Measurements from ENCODE around the gene SSC5D.

Gene SSC5D

DNA sequence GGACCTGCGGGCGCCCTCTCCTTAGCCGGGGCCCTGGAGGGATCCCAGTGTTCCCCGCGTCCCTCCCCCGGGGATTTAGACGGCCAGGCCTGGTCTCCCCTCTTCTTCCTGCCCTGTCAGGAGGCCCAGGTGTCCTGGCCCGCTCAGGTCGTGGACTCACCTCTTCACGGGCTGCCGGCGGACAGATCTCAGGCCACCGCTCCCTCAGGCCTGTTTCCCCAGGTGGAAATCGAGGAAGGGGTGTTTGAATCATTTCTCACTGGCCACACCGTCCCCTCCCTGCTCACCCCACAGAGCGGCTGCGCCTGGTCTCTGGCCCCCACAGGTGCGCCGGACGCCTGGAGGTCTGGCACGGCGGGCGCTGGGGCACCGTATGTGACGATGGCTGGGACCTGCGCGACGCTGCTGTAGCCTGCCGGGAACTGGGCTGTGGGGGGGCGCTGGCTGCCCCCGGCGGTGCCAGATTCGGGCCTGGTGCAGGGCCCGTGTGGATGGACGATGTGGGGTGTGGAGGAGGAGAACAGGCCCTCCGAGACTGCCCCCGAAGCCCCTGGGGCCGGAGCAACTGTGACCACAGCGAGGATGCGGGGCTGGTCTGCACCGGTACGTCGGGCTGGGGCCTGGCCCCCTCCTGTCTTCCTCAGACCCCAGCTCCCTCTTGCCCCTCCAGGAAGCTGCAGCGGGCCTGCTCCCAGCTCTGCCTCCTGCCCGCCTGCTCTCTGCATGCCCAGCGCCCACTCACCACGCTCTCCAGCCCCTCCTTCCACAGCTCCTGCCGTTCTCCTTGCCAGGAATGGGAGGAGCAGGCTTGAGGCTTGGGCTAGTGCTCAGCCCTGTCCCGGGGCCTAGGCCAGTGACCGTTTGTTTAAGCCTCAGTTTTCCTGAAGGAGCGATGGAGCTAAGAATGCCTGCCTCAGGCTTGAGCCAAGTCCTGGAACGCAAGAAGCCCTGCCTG is 2.5 kb downstream of the SSC5D start:
- H3K27ac ChIP-seq (ENCODE audit: extremely low read depth, low read depth, low read length), result no peak overlapping the region
- peaks cover 16% of the 10 kb centered on the region for H3K4me1 ChIP-seq (ENCODE audit: control insufficient read depth, insufficient read depth, low read length)
- no peaks in the 10 kb centered on the region for H3K9me3 ChIP-seq (ENCODE audit: control insufficient read depth, insufficient read depth, low read depth, low read length)
- TF ChIP-seq ZNF335 (tag by site-specific recombination; conservative IDR thresholded peaks at IDR 0.05) (peak; percentile 39; the same call in 1 of the 2 replicates), ZNF112 (tag by site-specific recombination; IDR thresholded peaks at IDR 0.05) (no peak), PRDM1 (tag by site-specific recombination; IDR thresholded peaks at IDR 0.05) (no peak), ZNF350 (tag by site-specific recombination; IDR thresholded peaks at IDR 0.05) (no peak), CTCF (tag by site-specific recombination; IDR thresholded peaks at IDR 0.05) (no peak), ZFHX2 (tag by site-specific recombination; conservative IDR thresholded peaks at IDR 0.05) (peak; percentile 46; the same call in 1 of the 2 replicates), GLIS2 (tag by site-specific recombination; IDR thresholded peaks at IDR 0.05) (peak; percentile 9; the same call in 1 of the 2 replicates), ZNF585B (tag by site-specific recombination; IDR thresholded peaks at IDR 0.05) (no peak), ZNF518A (tag by site-specific recombination; conservative IDR thresholded peaks at IDR 0.05; ENCODE audit: low read depth) (no peak), ZNF596 (tag by site-specific recombination; IDR thresholded peaks at IDR 0.05) (no peak), ZEB2 (tag by site-specific recombination; IDR thresholded peaks at IDR 0.05) (no peak), ZNF654 (tag by site-specific recombination; IDR thresholded peaks at IDR 0.05; ENCODE audit: low read depth) (no peak), ZFP3 (tag by site-specific recombination; IDR thresholded peaks at IDR 0.05; ENCODE audit: low read depth) (no peak)
- TF ChIP-seq, protein P1, sequence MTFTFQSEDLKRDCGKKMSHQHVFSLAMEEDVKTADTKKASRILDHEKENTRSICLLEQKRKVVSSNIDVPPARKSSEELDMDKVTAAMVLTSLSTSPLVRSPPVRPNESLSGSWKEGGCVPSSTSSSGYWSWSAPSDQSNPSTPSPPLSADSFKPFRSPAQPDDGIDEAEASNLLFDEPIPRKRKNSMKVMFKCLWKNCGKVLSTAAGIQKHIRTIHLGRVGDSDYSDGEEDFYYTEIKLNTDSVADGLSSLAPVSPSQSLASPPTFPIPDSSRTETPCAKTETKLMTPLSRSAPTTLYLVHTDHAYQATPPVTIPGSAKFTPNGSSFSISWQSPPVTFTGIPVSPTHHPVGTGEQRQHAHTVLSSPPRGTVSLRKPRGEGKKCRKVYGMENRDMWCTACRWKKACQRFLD (tag by site-specific recombination; IDR thresholded peaks at IDR 0.05), result no peak
- TF ChIP-seq, protein P2, sequence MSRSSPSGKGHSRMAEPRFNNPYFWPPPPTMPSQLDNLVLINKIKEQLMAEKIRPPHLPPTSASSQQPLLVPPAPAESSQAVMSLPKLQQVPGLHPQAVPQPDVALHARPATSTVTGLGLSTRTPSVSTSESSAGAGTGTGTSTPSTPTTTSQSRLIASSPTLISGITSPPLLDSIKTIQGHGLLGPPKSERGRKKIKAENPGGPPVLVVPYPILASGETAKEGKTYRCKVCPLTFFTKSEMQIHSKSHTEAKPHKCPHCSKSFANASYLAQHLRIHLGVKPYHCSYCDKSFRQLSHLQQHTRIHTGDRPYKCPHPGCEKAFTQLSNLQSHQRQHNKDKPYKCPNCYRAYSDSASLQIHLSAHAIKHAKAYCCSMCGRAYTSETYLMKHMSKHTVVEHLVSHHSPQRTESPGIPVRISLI (tag by site-specific recombination; IDR thresholded peaks at IDR 0.05), result no peak
- TF ChIP-seq, protein P3, sequence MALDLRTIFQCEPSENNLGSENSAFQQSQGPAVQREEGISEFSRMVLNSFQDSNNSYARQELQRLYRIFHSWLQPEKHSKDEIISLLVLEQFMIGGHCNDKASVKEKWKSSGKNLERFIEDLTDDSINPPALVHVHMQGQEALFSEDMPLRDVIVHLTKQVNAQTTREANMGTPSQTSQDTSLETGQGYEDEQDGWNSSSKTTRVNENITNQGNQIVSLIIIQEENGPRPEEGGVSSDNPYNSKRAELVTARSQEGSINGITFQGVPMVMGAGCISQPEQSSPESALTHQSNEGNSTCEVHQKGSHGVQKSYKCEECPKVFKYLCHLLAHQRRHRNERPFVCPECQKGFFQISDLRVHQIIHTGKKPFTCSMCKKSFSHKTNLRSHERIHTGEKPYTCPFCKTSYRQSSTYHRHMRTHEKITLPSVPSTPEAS (tag by site-specific recombination; IDR thresholded peaks at IDR 0.05), result no peak
- POLR2A ChIA-PET, result interaction anchor here (0.5 to 0.6 kb wide), 2 partner anchors 29 to 144 kb away, joined by 3 to 4 read pairs; no protein-coding TSS in a partner anchor
- H3K4me3 ChIP-seq (ENCODE audit: low read depth, low read length), result no peak overlapping the region
- CTCF ChIA-PET, result interaction anchor here (1.8 to 4.4 kb wide), 3 partner anchors 14 to 116 kb away, joined by 8 to 28 read pairs (median 12); partner anchors contain the start of gene ZNF865
- H3K36me3 ChIP-seq (ENCODE audit: control insufficient read depth in 2 of 2, insufficient read depth in 1 of 2, low read length in 2 of 2), result no peaks in the 10 kb centered on the region
